Bronchial epithelial cell (primary cell): ENCODE data around the gene BBOX1. TPM values are rescaled to one million over a fixed set of nuclear protein-coding genes. Genes with fewer than 3 reads are reported as not detected.
"Not testable (repeated sequence)": the region's sequence is repeated elsewhere in the genome, so short reads cannot be mapped to it uniquely, and the experiment has no call there.

ENCODE experiments used
- DNase-seq: peaks from one replicate; pipeline ENCODE4 v3.0.0-alpha.2; 2010; ENCODE audit warnings: low read depth
- FAIRE-seq: peaks from 2 replicates; lab custom pipeline; 2011; peaks lifted over from hg19 to GRCh38; lab: Jason Lieb, UNC
- H3K27me3 ChIP-seq: 2 replicates; pipeline ENCODE4 v1.5.1; 2011; ENCODE audit warnings: low read length; ENCODE audit not compliant: control insufficient read depth, insufficient read depth
- H3K36me3 ChIP-seq: 2 replicates; pipeline ENCODE4 v1.5.1; 2011; ENCODE audit warnings: low read length; ENCODE audit not compliant: control insufficient read depth, insufficient read depth
- H3K4me3 ChIP-seq: 2 replicates; pipeline ENCODE4 v1.5.1; 2011; ENCODE audit warnings: mild to moderate bottlenecking, low read depth, low read length, control low read depth
- total RNA-seq: library from RNA; depleted of rRNA; stranded (reverse); fragments of >200 nt; gene quantifications from 2 replicates; pipeline ENCODE4 v1.2.1, GENCODE V29; 2014
- TF ChIP-seq, protein P1 (sequence below): IDR thresholded peaks from 2 replicates; pipeline ENCODE4 v1.5.1; 2011; ENCODE audit warnings: mild to moderate bottlenecking, moderate library complexity, low read length, control low read depth, inconsistent platforms; ENCODE audit not compliant: insufficient read depth, severe bottlenecking

Gene BBOX1
- total RNA-seq, 1 donor from 2014 or later = 1.3 TPM

DNA sequence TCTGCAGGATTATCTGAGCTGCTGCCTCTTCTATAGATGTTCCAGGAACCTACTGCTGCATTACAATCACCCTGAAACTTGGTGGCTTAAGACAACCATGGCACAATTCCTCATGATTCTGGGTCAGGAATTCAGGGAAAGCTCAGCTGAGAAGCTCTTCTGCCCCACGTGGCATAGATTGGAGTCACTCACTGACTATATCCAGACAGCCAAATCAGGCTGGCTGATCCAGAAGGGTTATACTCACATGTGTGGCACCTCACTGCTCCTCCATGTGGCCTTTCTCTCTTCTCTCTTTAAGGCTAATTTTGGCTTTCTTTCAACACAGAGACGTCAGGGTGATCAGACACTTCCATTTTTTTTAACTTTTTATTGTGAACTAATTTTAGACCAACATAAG is 125.5 kb downstream of the BBOX1 start:
- H3K27me3 ChIP-seq = no peaks in the 10 kb centered on the region
- TF ChIP-seq, protein P1, sequence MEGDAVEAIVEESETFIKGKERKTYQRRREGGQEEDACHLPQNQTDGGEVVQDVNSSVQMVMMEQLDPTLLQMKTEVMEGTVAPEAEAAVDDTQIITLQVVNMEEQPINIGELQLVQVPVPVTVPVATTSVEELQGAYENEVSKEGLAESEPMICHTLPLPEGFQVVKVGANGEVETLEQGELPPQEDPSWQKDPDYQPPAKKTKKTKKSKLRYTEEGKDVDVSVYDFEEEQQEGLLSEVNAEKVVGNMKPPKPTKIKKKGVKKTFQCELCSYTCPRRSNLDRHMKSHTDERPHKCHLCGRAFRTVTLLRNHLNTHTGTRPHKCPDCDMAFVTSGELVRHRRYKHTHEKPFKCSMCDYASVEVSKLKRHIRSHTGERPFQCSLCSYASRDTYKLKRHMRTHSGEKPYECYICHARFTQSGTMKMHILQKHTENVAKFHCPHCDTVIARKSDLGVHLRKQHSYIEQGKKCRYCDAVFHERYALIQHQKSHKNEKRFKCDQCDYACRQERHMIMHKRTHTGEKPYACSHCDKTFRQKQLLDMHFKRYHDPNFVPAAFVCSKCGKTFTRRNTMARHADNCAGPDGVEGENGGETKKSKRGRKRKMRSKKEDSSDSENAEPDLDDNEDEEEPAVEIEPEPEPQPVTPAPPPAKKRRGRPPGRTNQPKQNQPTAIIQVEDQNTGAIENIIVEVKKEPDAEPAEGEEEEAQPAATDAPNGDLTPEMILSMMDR = no peak
- H3K36me3 ChIP-seq = no peaks in the 10 kb centered on the region
- no peak overlapping the region for H3K4me3 ChIP-seq
- DNase-seq (no peak), FAIRE-seq (no peak)

DNA sequence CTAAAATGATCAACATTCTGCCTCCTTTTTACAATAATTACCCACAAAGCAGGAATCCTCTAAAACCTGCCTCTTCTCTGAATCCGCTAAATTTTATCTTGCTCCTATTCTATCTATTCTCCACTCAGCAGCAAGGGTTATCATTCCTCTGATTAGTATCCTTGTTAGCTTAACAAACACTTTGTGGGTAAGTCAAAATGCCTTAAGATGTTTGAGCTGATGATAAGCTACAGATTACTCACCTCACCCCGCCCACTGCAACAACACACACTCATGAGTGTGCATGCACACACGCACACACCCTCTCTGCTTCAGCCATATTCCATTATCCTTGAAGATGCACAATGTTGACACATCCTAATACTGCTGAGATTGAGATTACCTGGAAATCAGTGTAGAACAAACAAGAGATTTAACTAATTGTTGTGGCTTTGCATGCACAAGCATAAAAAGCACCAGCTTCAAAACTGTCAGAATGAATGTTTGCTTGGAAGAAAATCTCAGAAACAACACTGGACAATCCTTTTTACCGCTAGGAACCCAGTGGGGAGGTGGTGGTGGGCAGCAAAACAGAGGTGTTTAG is 130.9 kb downstream of the BBOX1 start:
- Histone ChIP-seq H3K36me3 (no peaks in the 10 kb centered on the region), H3K27me3 (no peaks in the 10 kb centered on the region), H3K4me3 (no peak overlapping the region)
- DNase-seq = peak; percentile 89
- FAIRE-seq = peak; percentile 84
- TF ChIP-seq, protein P1 = no peak

DNA sequence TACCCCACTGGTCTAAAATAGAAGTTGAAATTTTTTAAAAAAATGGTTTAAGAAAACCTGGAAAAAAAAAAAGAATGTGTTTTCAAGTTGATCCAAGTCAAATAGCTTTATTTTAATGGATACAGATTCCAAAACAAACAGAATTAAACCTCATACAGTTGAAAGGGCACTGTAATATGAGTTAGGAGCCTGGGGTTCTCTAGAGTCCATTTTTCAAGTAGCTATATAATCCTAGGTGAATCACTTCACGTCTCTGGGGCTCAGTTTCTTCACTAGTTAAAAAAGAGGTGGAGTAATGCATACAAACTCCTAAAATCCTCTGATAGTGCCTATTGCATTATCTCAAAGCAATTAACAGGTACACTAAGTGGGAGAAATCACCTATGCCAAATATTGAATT is 132.9 kb downstream of the BBOX1 start:
- no peak for FAIRE-seq

DNA sequence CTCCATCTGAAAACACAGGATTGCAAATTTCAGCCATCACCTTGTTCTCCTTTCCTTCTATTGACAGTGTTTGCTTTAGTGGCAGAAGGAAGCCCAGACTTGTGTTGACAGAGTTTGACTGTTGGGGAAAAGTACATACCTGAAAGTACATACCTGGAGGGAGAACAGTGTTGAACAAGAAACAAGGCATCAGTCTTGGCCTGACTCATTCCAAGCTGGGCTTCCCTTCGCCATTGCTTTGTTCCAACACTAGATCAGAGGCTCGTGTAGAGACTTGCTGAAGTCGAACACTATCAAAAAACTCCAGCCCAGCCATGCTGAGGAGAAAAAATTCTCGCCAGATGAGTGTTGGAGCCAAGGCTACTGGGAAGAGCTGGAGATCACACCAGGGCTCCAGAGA is 133.4 kb downstream of the BBOX1 start:
- TF ChIP-seq, protein P1 = no peak
- FAIRE-seq (peak; percentile 100), DNase-seq (peak; percentile 100)
- H3K36me3 ChIP-seq = no peaks in the 10 kb centered on the region
- no peak overlapping the region for H3K4me3 ChIP-seq
- H3K27me3 ChIP-seq = no peaks in the 10 kb centered on the region

More for the DNA sequence above, 132.9 kb downstream of the BBOX1 start:
- no peak overlapping the region for H3K4me3 ChIP-seq
- H3K36me3 ChIP-seq = no peaks in the 10 kb centered on the region
- no peaks in the 10 kb centered on the region for H3K27me3 ChIP-seq
- DNase-seq = no peak
- TF ChIP-seq, protein P1 = no peak

DNA sequence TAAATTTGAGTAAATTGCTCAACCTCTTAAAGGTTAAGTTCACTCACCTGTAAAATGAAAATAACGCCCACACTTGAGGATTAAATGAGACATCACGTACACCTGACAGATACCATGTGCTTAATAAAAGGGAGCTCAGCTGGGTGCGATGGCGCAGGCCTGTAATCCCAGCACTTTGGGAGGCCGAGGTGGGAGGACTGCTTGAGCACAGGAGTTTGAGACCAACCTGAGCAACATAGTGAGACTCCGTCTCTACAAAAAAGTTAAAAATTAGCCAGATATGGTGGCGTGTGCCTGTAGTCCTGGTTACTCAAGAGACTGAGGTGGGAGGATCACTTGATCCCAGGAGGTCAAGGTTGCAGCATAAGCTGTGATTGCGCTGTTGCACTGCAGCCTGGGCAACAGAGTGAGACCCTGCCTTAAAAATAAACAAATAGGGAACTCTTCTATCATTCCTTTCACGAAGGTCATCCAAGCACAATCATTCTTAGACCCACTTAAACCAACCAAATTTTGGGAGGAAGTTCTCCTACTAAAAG is 134.1 kb downstream of the BBOX1 start:
- TF ChIP-seq, protein P1 = no peak
- no peaks in the 10 kb centered on the region for H3K36me3 ChIP-seq
- FAIRE-seq (no peak), DNase-seq (peak; percentile 47)
- no peaks in the 10 kb centered on the region for H3K27me3 ChIP-seq
- no peak overlapping the region for H3K4me3 ChIP-seq

DNA sequence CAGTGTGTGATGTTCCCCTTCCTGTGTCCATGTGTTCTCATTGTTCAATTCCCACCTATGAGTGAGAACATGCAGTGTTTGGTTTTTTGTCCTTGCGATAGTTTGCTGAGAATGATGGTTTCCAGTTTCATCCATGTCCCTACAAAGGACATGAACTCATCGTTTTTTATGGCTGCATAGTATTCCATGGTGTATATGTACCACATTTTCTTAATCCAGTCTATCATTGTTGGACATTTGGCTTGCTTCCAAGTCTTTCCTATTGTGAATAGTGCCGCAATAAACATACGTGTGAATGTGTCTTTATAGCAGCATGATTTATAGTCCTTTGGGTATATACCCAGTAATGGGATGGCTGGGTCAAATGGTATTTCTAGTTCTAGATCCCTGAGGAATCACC is 134.9 kb downstream of the BBOX1 start:
- H3K27me3 ChIP-seq, FAIRE-seq, H3K4me3 ChIP-seq, DNase-seq, H3K36me3 ChIP-seq: not testable (repeated sequence)

Other genes starting within 250 kb of the BBOX1 start
- 14.2 and 33.4 TPM in 2 replicates for gene FIBIN, start 46.7 kb upstream of the BBOX1 start, total RNA-seq